HEK293 (cell line): ENCODE data around the gene AMIGO1.

ENCODE experiments used
- CTCF ChIA-PET: fragments of 350-600 bp; formaldehyde crosslinking; extraction: SDS; loops from one replicate; lab custom pipeline; 2021; ENCODE audit warnings: antibody characterized with exemption; lab: Yijun Ruan, JAX
- POLR2A ChIA-PET: fragments of 300-600 bp; formaldehyde crosslinking; extraction: SDS; loops from one replicate; lab custom pipeline; 2020; ENCODE audit warnings: antibody characterized with exemption, inconsistent platforms; lab: Yijun Ruan, JAX
- H3K27ac ChIP-seq: fragments of 200-500 bp; sonication (Bioruptor generic); 2 replicates; pipeline ENCODE4 v1.5.1; 2014; ENCODE audit warnings: low read depth, low read length, control low read depth, inconsistent platforms; ENCODE audit errors: extremely low read depth
- H3K36me3 ChIP-seq, 2 experiments: fragments of 200-500 bp in 1 of 2; sonication (Bioruptor generic) in 1 of 2; 1 replicate in 1 of 2; 2 replicates in 1 of 2; pipeline ENCODE4 v1.5.1; 2014 to 2017; ENCODE audit warnings: inconsistent platforms in 2 of 2, low read length in 2 of 2; ENCODE audit not compliant: control insufficient read depth in 2 of 2, insufficient read depth in 1 of 2
- H3K4me1 ChIP-seq: fragments of 200-500 bp; sonication (Bioruptor generic); 2 replicates; pipeline ENCODE4 v1.5.1; 2014; ENCODE audit warnings: mild to moderate bottlenecking, low read length, inconsistent platforms; ENCODE audit not compliant: control insufficient read depth, insufficient read depth
- H3K4me3 ChIP-seq: 2 replicates; pipeline ENCODE4 v1.5.1; 2011; ENCODE audit warnings: low read depth, mild to moderate bottlenecking, control low read depth, low read length, moderate library complexity
- H3K9me3 ChIP-seq: fragments of 200-500 bp; sonication (Bioruptor generic); 2 replicates; pipeline ENCODE4 v1.5.1; 2014; ENCODE audit warnings: low read depth, low read length, inconsistent platforms; ENCODE audit not compliant: control insufficient read depth, insufficient read depth
- ELK4 ChIP-seq: IDR thresholded peaks from 2 replicates; pipeline ENCODE4 v1.6.1; 2011; ENCODE audit warnings: mild to moderate bottlenecking, low read depth, low read length, borderline replicate concordance
- HOXD13 ChIP-seq: sonication (generic); formaldehyde crosslinking; IDR thresholded peaks from 2 replicates; pipeline ENCODE4 v1.8.0; 2022; ENCODE audit warnings: missing genetic modification reagents, borderline replicate concordance
- PRDM4 ChIP-seq: fragments of 450-650 bp; formaldehyde crosslinking; IDR thresholded peaks from 2 replicates; pipeline ENCODE4 v1.5.1; 2017; ENCODE audit warnings: missing biosample characterization, missing genetic modification characterization
- SP3 ChIP-seq: fragments of 450-650 bp; formaldehyde crosslinking; IDR thresholded peaks from 2 replicates; pipeline ENCODE4 v1.5.1; 2016; ENCODE audit warnings: missing biosample characterization, missing genetic modification characterization
- TRIM28 ChIP-seq: IDR thresholded peaks from 2 replicates; pipeline ENCODE4 v1.6.1; 2011; ENCODE audit warnings: low read length, control low read depth, borderline replicate concordance
- ZFP37 ChIP-seq: fragments of 450-650 bp; formaldehyde crosslinking; IDR thresholded peaks from 2 replicates; pipeline ENCODE4 v1.5.1; 2016; ENCODE audit warnings: missing biosample characterization, missing genetic modification characterization
- ZFP69B ChIP-seq: fragments of 450-650 bp; formaldehyde crosslinking; IDR thresholded peaks from 2 replicates; pipeline ENCODE4 v1.5.1; 2016; ENCODE audit warnings: missing biosample characterization, missing genetic modification characterization
- ZNF202 ChIP-seq: fragments of 450-650 bp; formaldehyde crosslinking; IDR thresholded peaks from 2 replicates; pipeline ENCODE4 v1.5.1; 2016; ENCODE audit warnings: missing biosample characterization, missing genetic modification characterization, borderline replicate concordance
- ZNF26 ChIP-seq: fragments of 450-650 bp; formaldehyde crosslinking; IDR thresholded peaks from 2 replicates; pipeline ENCODE4 v1.5.1; 2016; ENCODE audit warnings: missing biosample characterization, missing genetic modification characterization
- ZNF548 ChIP-seq: fragments of 450-650 bp; formaldehyde crosslinking; IDR thresholded peaks from 2 replicates; pipeline ENCODE4 v1.5.1; 2016; ENCODE audit warnings: missing biosample characterization, missing genetic modification characterization
- ZNF623 ChIP-seq: fragments of 450-650 bp; formaldehyde crosslinking; IDR thresholded peaks from 2 replicates; pipeline ENCODE4 v1.5.1; 2016; ENCODE audit warnings: missing biosample characterization, missing genetic modification characterization

Gene AMIGO1

GRCh38 chr1:109529881-109530456 is 20.4 kb upstream of the AMIGO1 start (continued):
- TF ChIP-seq ZNF26, result no peak
- no peak for TF ChIP-seq HOXD13 (CRISPR knock-in tag)
- no peak for TF ChIP-seq TRIM28
- peak; percentile 93 for TF ChIP-seq ZFP69B (tag by site-specific recombination)
- peak; percentile 57 for TF ChIP-seq PRDM4 (tag by site-specific recombination)

- CTCF ChIA-PET, result interaction anchor here (0.7 to 20.8 kb wide), 2 partner anchors 11 to 26 kb away, joined by 7 to 1152 read pairs; partner anchors contain the start of genes AMIGO1, CYB561D1 and GPR61
- H3K4me1 ChIP-seq, result no peaks in the 10 kb centered on the region
- TF ChIP-seq ZNF202 (tag by site-specific recombination), result no peak
- no peak for TF ChIP-seq SP3 (tag by site-specific recombination)
- H3K36me3 ChIP-seq, result no peaks in the 10 kb centered on the region
- H3K9me3 ChIP-seq, result no peaks in the 10 kb centered on the region
- POLR2A ChIA-PET, result interaction anchor here (1.4 kb wide), 1 partner anchor 11 kb away, joined by 3 read pairs; the partner anchor contains the start of gene GPR61
- H3K27ac ChIP-seq, result no peak overlapping the region
- H3K4me3 ChIP-seq, result no peak overlapping the region
Measured at GRCh38 chr1:109528712-109529111, 19.2 kb upstream of the AMIGO1 start.

GRCh38 chr1:109527846-109528695 is 18.5 kb upstream of the AMIGO1 start:
- TF ChIP-seq ELK4, result no peak
- POLR2A ChIA-PET, result interaction anchor here (1.4 kb wide), 1 partner anchor 12 kb away, joined by 3 read pairs; the partner anchor contains the start of gene GPR61
- Histone ChIP-seq H3K9me3 (no peaks in the 10 kb centered on the region), H3K27ac (no peak overlapping the region), H3K4me1 (no peaks in the 10 kb centered on the region), H3K4me3 (no peak overlapping the region), H3K36me3 (no peaks in the 10 kb centered on the region)
- CTCF ChIA-PET, result interaction anchor here (0.6 to 20.8 kb wide), 2 partner anchors 25 to 29 kb away, joined by 4 to 1152 read pairs; partner anchors contain the start of genes AMIGO1 and CYB561D1

GRCh38 chr1:109527098-109527811 is 17.7 kb upstream of the AMIGO1 start:
- TF ChIP-seq ZFP37 (no peak), ZNF623 (no peak), ZNF548 (no peak)
- CTCF ChIA-PET, result interaction anchor here (20.8 kb wide), 1 partner anchor 24 kb away, joined by 1152 read pairs; the partner anchor contains the start of genes AMIGO1 and CYB561D1
- POLR2A ChIA-PET, result no interaction called here

More at GRCh38 chr1:109527098-109527811, 17.7 kb upstream of the AMIGO1 start:
- H3K4me1 ChIP-seq, result no peaks in the 10 kb centered on the region
- no peaks in the 10 kb centered on the region for H3K9me3 ChIP-seq
- H3K4me3 ChIP-seq, result no peak overlapping the region
- no peak overlapping the region for H3K27ac ChIP-seq
- no peaks in the 10 kb centered on the region for H3K36me3 ChIP-seq
